HL-60 (cell line): Measurements from ENCODE around the gene KCTD11.

Experiments used
- DNase-seq, 2 experiments: peaks; one replicate each; pipeline ENCODE4 v3.0.0-alpha.2; 2010 to 2020; ENCODE audit warnings: low read depth in 1 of 2, low spot score in 1 of 2
- H3K27ac ChIP-seq: fragments of 250-450 bp; sonication (Bioruptor Pico); replicated peaks from 2 replicates; pipeline ENCODE4 v1.5.1; 2020; ENCODE audit warnings: mild to moderate bottlenecking, moderate library complexity
- H3K27me3 ChIP-seq: fragments of 250-450 bp; sonication (Bioruptor Pico); 2 replicates; pipeline ENCODE4 v1.5.1; 2021; ENCODE audit warnings: mild to moderate bottlenecking, moderate library complexity; ENCODE audit not compliant: insufficient read depth, poor library complexity, severe bottlenecking
- H3K4me3 ChIP-seq: replicated peaks from 2 replicates; pipeline ENCODE4 v1.5.1; 2011; ENCODE audit warnings: mild to moderate bottlenecking, control low read depth, low read length; ENCODE audit not compliant: insufficient read depth
- GABPA ChIP-seq: IDR thresholded peaks from 2 replicates; pipeline ENCODE4 v1.6.1; 2012; ENCODE audit warnings: low read depth
- POLR2AphosphoS5 ChIP-seq: IDR thresholded peaks from 2 replicates; pipeline ENCODE4 v1.6.1; 2012; ENCODE audit warnings: low read depth
- SPI1 ChIP-seq: IDR thresholded peaks from 2 replicates; pipeline ENCODE4 v1.6.1; 2012; ENCODE audit warnings: low read depth, mild to moderate bottlenecking, borderline replicate concordance
- TF ChIP-seq, protein P1 (sequence below): IDR thresholded peaks from 2 replicates; pipeline ENCODE4 v1.6.1; 2012; ENCODE audit warnings: low read depth; ENCODE audit not compliant: insufficient replicate concordance
- TF ChIP-seq, protein P2 (sequence below): IDR thresholded peaks from one replicate; pipeline ENCODE4 v1.5.1; 2011; ENCODE audit warnings: low read length, control low read depth, inconsistent platforms; ENCODE audit not compliant: insufficient read depth

KCTD11 gene

DNA sequence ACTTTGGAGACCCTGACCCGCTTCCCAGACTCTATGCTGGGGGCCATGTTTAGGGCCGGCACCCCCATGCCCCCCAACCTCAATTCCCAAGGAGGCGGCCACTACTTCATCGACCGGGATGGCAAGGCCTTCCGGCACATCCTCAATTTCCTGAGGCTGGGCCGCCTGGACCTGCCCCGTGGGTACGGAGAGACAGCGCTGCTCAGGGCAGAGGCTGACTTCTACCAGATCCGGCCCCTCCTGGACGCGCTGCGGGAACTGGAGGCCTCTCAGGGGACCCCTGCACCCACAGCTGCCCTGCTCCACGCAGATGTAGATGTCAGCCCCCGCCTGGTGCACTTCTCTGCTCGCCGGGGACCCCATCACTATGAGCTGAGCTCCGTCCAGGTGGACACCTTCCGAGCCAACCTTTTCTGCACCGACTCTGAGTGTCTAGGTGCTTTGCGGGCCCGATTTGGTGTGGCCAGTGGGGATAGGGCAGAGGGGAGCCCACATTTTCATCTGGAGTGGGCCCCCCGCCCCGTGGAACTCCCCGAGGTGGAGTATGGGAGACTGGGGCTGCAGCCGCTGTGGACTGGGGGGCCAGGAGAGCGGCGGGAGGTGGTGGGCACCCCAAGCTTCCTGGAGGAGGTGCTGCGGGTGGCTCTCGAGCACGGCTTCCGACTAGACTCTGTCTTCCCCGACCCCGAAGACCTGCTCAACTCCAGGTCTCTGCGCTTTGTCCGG lies 1.1 kb downstream of the KCTD11 start:
- Histone ChIP-seq H3K4me3 (no peak overlapping the region), H3K27ac (no peak overlapping the region), H3K27me3 (no peaks in the 10 kb centered on the region)
- no peak for DNase-seq
- TF ChIP-seq, protein P1, sequence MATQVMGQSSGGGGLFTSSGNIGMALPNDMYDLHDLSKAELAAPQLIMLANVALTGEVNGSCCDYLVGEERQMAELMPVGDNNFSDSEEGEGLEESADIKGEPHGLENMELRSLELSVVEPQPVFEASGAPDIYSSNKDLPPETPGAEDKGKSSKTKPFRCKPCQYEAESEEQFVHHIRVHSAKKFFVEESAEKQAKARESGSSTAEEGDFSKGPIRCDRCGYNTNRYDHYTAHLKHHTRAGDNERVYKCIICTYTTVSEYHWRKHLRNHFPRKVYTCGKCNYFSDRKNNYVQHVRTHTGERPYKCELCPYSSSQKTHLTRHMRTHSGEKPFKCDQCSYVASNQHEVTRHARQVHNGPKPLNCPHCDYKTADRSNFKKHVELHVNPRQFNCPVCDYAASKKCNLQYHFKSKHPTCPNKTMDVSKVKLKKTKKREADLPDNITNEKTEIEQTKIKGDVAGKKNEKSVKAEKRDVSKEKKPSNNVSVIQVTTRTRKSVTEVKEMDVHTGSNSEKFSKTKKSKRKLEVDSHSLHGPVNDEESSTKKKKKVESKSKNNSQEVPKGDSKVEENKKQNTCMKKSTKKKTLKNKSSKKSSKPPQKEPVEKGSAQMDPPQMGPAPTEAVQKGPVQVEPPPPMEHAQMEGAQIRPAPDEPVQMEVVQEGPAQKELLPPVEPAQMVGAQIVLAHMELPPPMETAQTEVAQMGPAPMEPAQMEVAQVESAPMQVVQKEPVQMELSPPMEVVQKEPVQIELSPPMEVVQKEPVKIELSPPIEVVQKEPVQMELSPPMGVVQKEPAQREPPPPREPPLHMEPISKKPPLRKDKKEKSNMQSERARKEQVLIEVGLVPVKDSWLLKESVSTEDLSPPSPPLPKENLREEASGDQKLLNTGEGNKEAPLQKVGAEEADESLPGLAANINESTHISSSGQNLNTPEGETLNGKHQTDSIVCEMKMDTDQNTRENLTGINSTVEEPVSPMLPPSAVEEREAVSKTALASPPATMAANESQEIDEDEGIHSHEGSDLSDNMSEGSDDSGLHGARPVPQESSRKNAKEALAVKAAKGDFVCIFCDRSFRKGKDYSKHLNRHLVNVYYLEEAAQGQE, result no peak
- TF ChIP-seq GABPA, result no peak
- TF ChIP-seq, protein P2, sequence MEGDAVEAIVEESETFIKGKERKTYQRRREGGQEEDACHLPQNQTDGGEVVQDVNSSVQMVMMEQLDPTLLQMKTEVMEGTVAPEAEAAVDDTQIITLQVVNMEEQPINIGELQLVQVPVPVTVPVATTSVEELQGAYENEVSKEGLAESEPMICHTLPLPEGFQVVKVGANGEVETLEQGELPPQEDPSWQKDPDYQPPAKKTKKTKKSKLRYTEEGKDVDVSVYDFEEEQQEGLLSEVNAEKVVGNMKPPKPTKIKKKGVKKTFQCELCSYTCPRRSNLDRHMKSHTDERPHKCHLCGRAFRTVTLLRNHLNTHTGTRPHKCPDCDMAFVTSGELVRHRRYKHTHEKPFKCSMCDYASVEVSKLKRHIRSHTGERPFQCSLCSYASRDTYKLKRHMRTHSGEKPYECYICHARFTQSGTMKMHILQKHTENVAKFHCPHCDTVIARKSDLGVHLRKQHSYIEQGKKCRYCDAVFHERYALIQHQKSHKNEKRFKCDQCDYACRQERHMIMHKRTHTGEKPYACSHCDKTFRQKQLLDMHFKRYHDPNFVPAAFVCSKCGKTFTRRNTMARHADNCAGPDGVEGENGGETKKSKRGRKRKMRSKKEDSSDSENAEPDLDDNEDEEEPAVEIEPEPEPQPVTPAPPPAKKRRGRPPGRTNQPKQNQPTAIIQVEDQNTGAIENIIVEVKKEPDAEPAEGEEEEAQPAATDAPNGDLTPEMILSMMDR, result no peak
- no peak for TF ChIP-seq SPI1
- no peak for TF ChIP-seq POLR2AphosphoS5

DNA sequence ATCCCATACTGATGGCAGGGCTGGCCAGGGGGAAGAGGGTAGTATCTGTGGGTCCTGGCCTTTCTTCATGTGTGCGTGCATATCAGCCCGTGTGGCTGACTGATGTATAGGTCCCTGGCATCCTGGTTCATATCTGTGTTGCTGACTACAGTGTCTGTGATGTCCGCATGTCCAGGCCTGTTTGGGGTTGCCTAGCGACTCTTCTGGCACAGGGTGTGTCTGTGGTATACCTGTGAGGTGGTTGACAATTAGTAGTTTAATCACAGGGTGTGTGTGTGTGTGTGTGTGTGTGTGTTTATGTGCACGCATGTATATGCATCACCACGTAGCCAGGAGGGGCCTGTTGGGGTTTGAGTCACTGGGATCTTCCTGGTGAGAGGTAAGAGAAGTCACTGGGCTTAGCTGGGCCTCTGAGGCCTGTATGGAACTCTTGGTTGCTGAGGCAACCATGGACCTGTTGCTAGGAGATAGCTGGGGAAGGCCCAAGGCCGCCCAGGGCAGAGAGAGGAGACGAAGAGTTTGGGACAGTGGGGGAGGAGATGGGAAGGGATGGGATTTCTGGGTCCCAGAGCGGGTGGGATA lies 2.4 kb downstream of the KCTD11 start:
- H3K27me3 ChIP-seq, result no peaks in the 10 kb centered on the region
- TF ChIP-seq, protein P1, result no peak
- TF ChIP-seq POLR2AphosphoS5 (no peak), SPI1 (no peak), GABPA (no peak)
- TF ChIP-seq, protein P2, result no peak
- H3K27ac ChIP-seq, result no peak overlapping the region
- DNase-seq, result no peak
- no peak overlapping the region for H3K4me3 ChIP-seq

DNA sequence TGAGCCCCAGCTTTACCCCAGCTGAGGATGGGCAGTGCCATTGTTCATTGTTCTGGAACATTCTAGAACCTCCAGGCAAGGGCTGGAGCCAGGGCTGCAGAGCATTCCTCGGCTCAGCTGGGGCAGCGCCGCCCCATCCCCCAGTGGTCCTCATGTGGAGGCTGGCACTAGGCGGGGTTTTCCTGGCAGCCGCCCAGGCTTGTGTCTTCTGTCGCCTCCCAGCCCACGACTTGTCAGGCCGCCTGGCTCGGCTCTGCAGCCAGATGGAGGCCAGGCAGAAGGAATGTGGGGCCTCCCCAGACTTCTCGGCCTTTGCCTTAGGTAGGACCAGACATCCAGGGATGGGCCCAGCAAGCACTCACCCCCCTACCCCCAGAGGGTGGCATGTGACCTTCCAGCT lies 3.1 kb downstream of the KCTD11 start, which contains the start of gene TMEM95:
Gene TMEM95 (plus strand): TSS at position 104 of the 400 bp plus-strand sequence. CDS start 49 bp downstream, at position 153.
- no peak for DNase-seq
- Histone ChIP-seq H3K4me3 (no peak within 1 kb of the TSS), H3K27ac (no peak within 1 kb of the TSS), H3K27me3 (no peaks in the 10 kb centered on the region)
- TF ChIP-seq, protein P1, result no peak
- TF ChIP-seq GABPA (no peak), POLR2AphosphoS5 (no peak), SPI1 (no peak)
- TF ChIP-seq, protein P2, result no peak
